ENCODE data around the gene AKAP9.
"Not testable (repeated sequence)": the region's sequence is repeated elsewhere in the genome, so short reads cannot be mapped to it uniquely, and the experiment has no call there.

Gene AKAP9

GRCh38 chr7:92006046-92006445 lies 65.4 kb downstream of the AKAP9 start:
- DNase-seq (ENCODE audit: low read depth in 3 of 3), result no peak

- DNase-seq (ENCODE audit: low read depth in 3 of 3), result no peak
Observed at GRCh38 chr7:92010215-92010614, 69.6 kb downstream of the AKAP9 start.

- no peak for DNase-seq (ENCODE audit: low read depth in 3 of 3)
Observed at GRCh38 chr7:92013611-92014010, 72.9 kb downstream of the AKAP9 start.

GRCh38 chr7:92020636-92021035 lies 80.0 kb downstream of the AKAP9 start:
- no peak for DNase-seq (ENCODE audit: low read depth in 3 of 3)

GRCh38 chr7:92025260-92025659 lies 84.6 kb downstream of the AKAP9 start:
- DNase-seq (ENCODE audit: low read depth in 3 of 3), result no peak

GRCh38 chr7:92026635-92027034 lies 86.0 kb downstream of the AKAP9 start:
- not testable (repeated sequence) for DNase-seq (ENCODE audit: low read depth in 3 of 3)

GRCh38 chr7:92027128-92027527 lies 86.5 kb downstream of the AKAP9 start:
- not testable (repeated sequence) for DNase-seq (ENCODE audit: low read depth in 3 of 3)

- no peak for DNase-seq (ENCODE audit: low read depth in 3 of 3)
Observed at GRCh38 chr7:92028226-92028625, 87.6 kb downstream of the AKAP9 start.

- DNase-seq (ENCODE audit: low read depth in 3 of 3), result no peak
Observed at GRCh38 chr7:92028686-92029085, 88.0 kb downstream of the AKAP9 start.

- no peak for DNase-seq (ENCODE audit: low read depth in 3 of 3)
Observed at GRCh38 chr7:92034116-92034515, 93.5 kb downstream of the AKAP9 start.

- no peak for DNase-seq (ENCODE audit: low read depth in 3 of 3)
Observed at GRCh38 chr7:92035576-92035975, 94.9 kb downstream of the AKAP9 start.

GRCh38 chr7:92039900-92040299 lies 99.2 kb downstream of the AKAP9 start:
- no peak for DNase-seq (ENCODE audit: low read depth in 3 of 3)

GRCh38 chr7:92042056-92042737 lies 101.5 kb downstream of the AKAP9 start:
- DNase-seq (ENCODE audit: low read depth in 3 of 3), result no peak

GRCh38 chr7:92043098-92043497 lies 102.4 kb downstream of the AKAP9 start:
- DNase-seq (ENCODE audit: low read depth in 3 of 3), result no peak

GRCh38 chr7:92043637-92044036 lies 103.0 kb downstream of the AKAP9 start:
- DNase-seq (ENCODE audit: low read depth in 3 of 3), result no peak

GRCh38 chr7:92044148-92044547 lies 103.5 kb downstream of the AKAP9 start:
- no peak for DNase-seq (ENCODE audit: low read depth in 3 of 3)

- no peak for DNase-seq (ENCODE audit: low read depth in 3 of 3)
Observed at GRCh38 chr7:92044940-92045339, 104.3 kb downstream of the AKAP9 start.

- DNase-seq (ENCODE audit: low read depth in 3 of 3), result no peak
Observed at GRCh38 chr7:92051655-92052054, 111.0 kb downstream of the AKAP9 start.

GRCh38 chr7:92052159-92052558 lies 111.5 kb downstream of the AKAP9 start:
- no peak for DNase-seq (ENCODE audit: low read depth in 3 of 3)

- DNase-seq (ENCODE audit: low read depth in 3 of 3), result no peak
Observed at GRCh38 chr7:92052684-92053083, 112.0 kb downstream of the AKAP9 start.

- no peak for DNase-seq (ENCODE audit: low read depth in 3 of 3)
Observed at GRCh38 chr7:92053312-92053711, 112.7 kb downstream of the AKAP9 start.

- DNase-seq (ENCODE audit: low read depth in 3 of 3), result no peak
Observed at GRCh38 chr7:92056286-92056685, 115.6 kb downstream of the AKAP9 start.

- no peak for DNase-seq (ENCODE audit: low read depth in 3 of 3)
Observed at GRCh38 chr7:92057375-92057774, 116.7 kb downstream of the AKAP9 start.

GRCh38 chr7:92058040-92058439 lies 117.4 kb downstream of the AKAP9 start:
- DNase-seq (ENCODE audit: low read depth in 3 of 3), result no peak

Data from stimulated activated CD4-positive, alpha-beta T cell treated with anti-CD3 and anti-CD28 coated beads, TNF-alpha, amount 100 ng/mL, for 4 hours (primary cell).